Transverse colon (tissue), 4 donors: Measurements from ENCODE around the gene CCL15.

Experiments
- CTCF ChIP-seq, 5 experiments: fragments of 200-600 bp in 3 of 5; fragments of 450-650 bp in 2 of 5; sonication (generic) in 3 of 5; IDR thresholded peaks; 1 replicate in 2 of 5; 2 replicates in 3 of 5; pipeline ENCODE4 v1.5.1; 2016 to 2017; ENCODE audit warnings: antibody characterized with exemption in 5 of 5, inconsistent platforms in 3 of 5, mild to moderate bottlenecking in 2 of 5, moderate library complexity in 1 of 5
- POLR2A ChIP-seq: fragments of 450-650 bp; IDR thresholded peaks from one replicate; pipeline ENCODE4 v1.6.1; 2016; ENCODE audit warnings: antibody characterized with exemption, mild to moderate bottlenecking, moderate library complexity
- POLR2AphosphoS5 ChIP-seq, 3 donors: sonication (generic); formaldehyde crosslinking; IDR thresholded peaks; one replicate each; pipeline ENCODE4 v1.6.1; 2016; ENCODE audit warnings: antibody characterized with exemption in 3 of 3

- TF ChIP-seq CTCF (IDR thresholded peaks at IDR 0.05) (no peak), POLR2AphosphoS5 (IDR thresholded peaks at IDR 0.05) (no peak), POLR2A (no peak)
These were observed 28.8 kb downstream of the CCL15 start for GRCh38 chr17:35972535-35972934.
